GM18502 (cell line): ENCODE results near the gene NCR2.

Experiments
- ATAC-seq: cut with Tn5 transposase; IDR thresholded peaks from one replicate; pipeline ENCODE4 v1.9.1; 2021; ENCODE audit warnings: mild to moderate bottlenecking; ENCODE audit not compliant: unreplicated experiment, poor library complexity

The NCR2 gene

GRCh38 chr6:41392246-41392645, 56.8 kb downstream of the NCR2 start:
- no peak for ATAC-seq

GRCh38 chr6:41396335-41396734, 60.9 kb downstream of the NCR2 start:
- ATAC-seq: no peak

- ATAC-seq: no peak
These were observed 64.0 kb downstream of the NCR2 start for GRCh38 chr6:41399424-41399823.
